Keratinocyte (primary cell): Measurements from ENCODE around the gene STEAP3. TPM values are rescaled to one million over a fixed set of nuclear protein-coding genes. Genes with fewer than 3 reads are reported as not detected.

ENCODE experiments used
- DNase-seq: peaks from one replicate; pipeline ENCODE4 v3.0.0-alpha.2; 2011; ENCODE audit warnings: low read depth, missing footprints, low spot score
- FAIRE-seq: peaks from 2 replicates; lab custom pipeline; 2011; peaks lifted over from hg19 to GRCh38; lab: Jason Lieb, UNC
- H2AFZ ChIP-seq: 2 replicates; pipeline ENCODE4 v1.6.0; 2012; ENCODE audit warnings: low read length, control low read depth, inconsistent platforms; ENCODE audit not compliant: control insufficient read depth
- H3K27ac ChIP-seq: 2 replicates; pipeline ENCODE4 v1.5.1; 2011; ENCODE audit warnings: low read length; ENCODE audit not compliant: control insufficient read depth, insufficient read depth
- H3K27me3 ChIP-seq: 3 replicates; pipeline ENCODE4 v1.6.0; 2011; ENCODE audit warnings: low read length; ENCODE audit not compliant: control insufficient read depth, insufficient read depth; ENCODE audit errors: extremely low read depth
- H3K36me3 ChIP-seq, 2 experiments: 2 replicates in 1 of 2; 3 replicates in 1 of 2; pipeline ENCODE4 v1.5.1; 2011; ENCODE audit warnings: low read length in 2 of 2, mild to moderate bottlenecking in 1 of 2; ENCODE audit not compliant: control insufficient read depth in 2 of 2, insufficient read depth in 2 of 2; ENCODE audit errors: extremely low read depth in 1 of 2
- H3K4me1 ChIP-seq: 3 replicates; pipeline ENCODE4 v1.5.1; 2011; ENCODE audit warnings: low read length; ENCODE audit not compliant: control insufficient read depth, insufficient read depth; ENCODE audit errors: extremely low read depth
- H3K4me2 ChIP-seq: 3 replicates; pipeline ENCODE4 v1.6.0; 2011; ENCODE audit warnings: low read depth, low read length; ENCODE audit not compliant: control insufficient read depth, insufficient read depth; ENCODE audit errors: extremely low read depth
- H3K4me3 ChIP-seq, 3 experiments: fragments of 200-600 bp in 1 of 3; sonication (generic) in 1 of 3; 2 replicates in 2 of 3; 3 replicates in 1 of 3; pipeline ENCODE4 v1.5.1; 2011 to 2016; ENCODE audit warnings: low read length in 3 of 3, mild to moderate bottlenecking in 3 of 3, control low read depth in 2 of 3, inconsistent platforms in 1 of 3, low read depth in 1 of 3, mixed read lengths in 1 of 3, mixed run types in 1 of 3, moderate library complexity in 1 of 3; ENCODE audit not compliant: control insufficient read depth in 2 of 3, insufficient read depth in 2 of 3; ENCODE audit errors: extremely low read depth in 1 of 3
- H3K79me2 ChIP-seq: 2 replicates; pipeline ENCODE4 v1.6.0; 2012; ENCODE audit warnings: low read length; ENCODE audit not compliant: control insufficient read depth, insufficient read depth
- H3K9ac ChIP-seq: 3 replicates; pipeline ENCODE4 v1.6.0; 2011; ENCODE audit warnings: low read length; ENCODE audit not compliant: control insufficient read depth, insufficient read depth; ENCODE audit errors: extremely low read depth
- H3K9me1 ChIP-seq: 3 replicates; pipeline ENCODE4 v1.6.0; 2011; ENCODE audit warnings: low read length; ENCODE audit not compliant: control insufficient read depth, insufficient read depth; ENCODE audit errors: extremely low read depth
- H3K9me3 ChIP-seq: 2 replicates; pipeline ENCODE4 v1.5.1; 2012; ENCODE audit warnings: low read depth, low read length; ENCODE audit not compliant: control insufficient read depth
- H4K20me1 ChIP-seq: 3 replicates; pipeline ENCODE4 v1.6.0; 2011; ENCODE audit warnings: low read length; ENCODE audit not compliant: control insufficient read depth, insufficient read depth; ENCODE audit errors: extremely low read depth
- EZH2 ChIP-seq: IDR thresholded peaks from one replicate; pipeline ENCODE4 v1.6.1; 2012; ENCODE audit warnings: inconsistent platforms, mild to moderate bottlenecking, low read length, moderate library complexity
- dilution Hi-C: fragments of 300-500 bp; cut with MboI; formaldehyde crosslinking; loops from one replicate; pipeline ENCODE4 v1.7.0; 2020; ENCODE audit warnings: low sequenced_read_pairs; ENCODE audit not compliant: extremely low pct_ligation_motif_present
- polyA plus RNA-seq, 5 experiments: library from polyadenylated mRNA; depleted of rRNA in 3 of 5; stranded (reverse) in 3 of 5; stranded (forward) in 1 of 5; unstranded in 1 of 5; fragments of >200 nt; gene quantifications; 1 replicate in 1 of 5; 2 replicates in 3 of 5; 3 replicates in 1 of 5; pipeline versions ENCODE4 v1.2.1 to v1.2.3, GENCODE V29; 2011 to 2012; ENCODE audit warnings: missing spikeins in 2 of 5, low read depth in 1 of 5, low replicate concordance in 1 of 5
- TF ChIP-seq, protein P1 (sequence below), 3 experiments: IDR thresholded peaks in 1 of 3; conservative IDR thresholded peaks in 1 of 3; optimal IDR thresholded peaks in 1 of 3; 2 replicates in 2 of 3; 3 replicates in 1 of 3; pipeline versions ENCODE3 to v1.5.1; 2011; ENCODE audit warnings: low read length in 3 of 3, mild to moderate bottlenecking in 3 of 3, moderate library complexity in 2 of 3, control low read depth in 1 of 3, inconsistent platforms in 1 of 3; ENCODE audit not compliant: insufficient read depth in 2 of 3; ENCODE audit errors: extremely low read depth in 1 of 3

STEAP3 gene
- polyA plus RNA-seq, 1 donor (not counting 4 experiments of a cell fraction or from before 2014, with no cell fraction given): 19.9 TPM

DNA sequence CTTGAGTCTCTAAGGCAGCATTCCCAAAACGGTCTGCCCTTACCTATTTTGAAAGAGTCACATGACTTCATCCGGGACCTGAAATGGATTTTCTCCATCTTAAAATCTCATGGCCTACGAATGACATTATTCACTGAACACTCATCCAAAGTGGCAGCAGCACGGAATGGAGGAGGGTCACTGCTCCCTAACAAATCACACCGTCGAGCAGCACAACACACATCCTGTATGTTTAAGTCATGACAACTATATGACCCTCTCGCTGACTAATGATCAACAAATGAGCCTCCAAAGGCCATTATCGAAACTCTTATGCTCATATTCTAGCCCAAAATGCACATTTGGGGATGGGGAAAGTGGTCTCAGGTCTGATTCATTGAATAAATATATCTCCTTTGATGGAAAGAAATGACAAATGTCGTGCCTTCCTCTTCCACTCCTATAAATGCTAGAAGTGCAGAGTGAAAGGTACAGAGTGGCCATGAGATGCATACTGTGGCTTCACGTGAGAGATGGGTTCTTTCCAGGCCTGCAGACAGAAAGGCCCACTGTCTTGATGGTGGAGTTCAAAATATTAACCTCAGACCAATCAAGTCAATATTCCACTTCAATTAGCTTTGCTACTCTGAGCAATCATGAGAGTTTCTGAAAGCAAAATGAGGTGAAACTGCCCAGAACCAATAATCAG is 72.2 kb downstream of the STEAP3 start:
- Histone ChIP-seq H3K9me1 (no peaks in the 10 kb centered on the region), H4K20me1 (no peaks in the 10 kb centered on the region), H3K9me3 (no peaks in the 10 kb centered on the region), H3K4me3 (no peak overlapping the region), H3K27me3 (no peaks in the 10 kb centered on the region), H3K79me2 (no peaks in the 10 kb centered on the region), H3K4me2 (no peak overlapping the region), H2AFZ (no peak overlapping the region), H3K4me1 (no peaks in the 10 kb centered on the region), H3K36me3 (no peaks in the 10 kb centered on the region), H3K9ac (no peak overlapping the region), H3K27ac (no peak overlapping the region)
- DNase-seq: no peak
- no peak for TF ChIP-seq EZH2
- TF ChIP-seq, protein P1, sequence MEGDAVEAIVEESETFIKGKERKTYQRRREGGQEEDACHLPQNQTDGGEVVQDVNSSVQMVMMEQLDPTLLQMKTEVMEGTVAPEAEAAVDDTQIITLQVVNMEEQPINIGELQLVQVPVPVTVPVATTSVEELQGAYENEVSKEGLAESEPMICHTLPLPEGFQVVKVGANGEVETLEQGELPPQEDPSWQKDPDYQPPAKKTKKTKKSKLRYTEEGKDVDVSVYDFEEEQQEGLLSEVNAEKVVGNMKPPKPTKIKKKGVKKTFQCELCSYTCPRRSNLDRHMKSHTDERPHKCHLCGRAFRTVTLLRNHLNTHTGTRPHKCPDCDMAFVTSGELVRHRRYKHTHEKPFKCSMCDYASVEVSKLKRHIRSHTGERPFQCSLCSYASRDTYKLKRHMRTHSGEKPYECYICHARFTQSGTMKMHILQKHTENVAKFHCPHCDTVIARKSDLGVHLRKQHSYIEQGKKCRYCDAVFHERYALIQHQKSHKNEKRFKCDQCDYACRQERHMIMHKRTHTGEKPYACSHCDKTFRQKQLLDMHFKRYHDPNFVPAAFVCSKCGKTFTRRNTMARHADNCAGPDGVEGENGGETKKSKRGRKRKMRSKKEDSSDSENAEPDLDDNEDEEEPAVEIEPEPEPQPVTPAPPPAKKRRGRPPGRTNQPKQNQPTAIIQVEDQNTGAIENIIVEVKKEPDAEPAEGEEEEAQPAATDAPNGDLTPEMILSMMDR (optimal IDR thresholded peaks at IDR 0.05 in 1 of 3, IDR thresholded peaks at IDR 0.05 in 1 of 3, conservative IDR thresholded peaks at IDR 0.05 in 1 of 3; ENCODE audit: extremely low read depth in 1 of 3, insufficient read depth in 2 of 3, low read length in 3 of 3): no peak
- dilution Hi-C loops: no loop called here
- FAIRE-seq: no peak

DNA sequence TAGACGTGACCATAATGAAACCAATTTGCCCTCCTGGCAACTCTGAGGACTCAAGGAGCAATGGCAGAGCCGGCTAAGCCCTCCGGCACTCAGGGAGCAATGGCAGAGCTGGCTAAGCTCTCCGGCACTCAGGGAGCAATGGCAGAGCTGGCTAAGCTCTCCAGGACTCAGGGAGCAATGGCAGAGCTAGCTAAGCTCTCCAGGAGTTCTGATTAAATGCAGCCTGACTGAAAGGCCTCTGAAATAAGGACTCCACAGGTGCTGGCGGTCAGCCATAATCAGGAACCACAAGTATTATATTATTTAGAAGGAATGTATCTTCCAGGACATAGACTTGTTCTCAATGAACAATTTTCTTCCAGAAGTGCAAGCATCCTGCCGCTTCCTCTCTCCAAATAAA is 77.8 kb downstream of the STEAP3 start:
- H3K27ac ChIP-seq: no peak overlapping the region
- DNase-seq (no peak), FAIRE-seq (no peak)
- H3K9me1 ChIP-seq: no peaks in the 10 kb centered on the region
- no peak overlapping the region for H2AFZ ChIP-seq
- TF ChIP-seq, protein P1 (optimal IDR thresholded peaks at IDR 0.05 in 1 of 3, IDR thresholded peaks at IDR 0.05 in 1 of 3, conservative IDR thresholded peaks at IDR 0.05 in 1 of 3; ENCODE audit: extremely low read depth in 1 of 3, insufficient read depth in 2 of 3, low read length in 3 of 3): no peak
- no peak for TF ChIP-seq EZH2
- no peaks in the 10 kb centered on the region for H4K20me1 ChIP-seq
- H3K9ac ChIP-seq: no peak overlapping the region
- H3K4me1 ChIP-seq: peaks cover 5% of the 10 kb centered on the region
- no peak overlapping the region for H3K4me2 ChIP-seq
- H3K79me2 ChIP-seq: no peaks in the 10 kb centered on the region
- no peaks in the 10 kb centered on the region for H3K9me3 ChIP-seq
- peaks cover 14% of the 10 kb centered on the region for H3K27me3 ChIP-seq
- dilution Hi-C loops: no loop called here
- H3K4me3 ChIP-seq: no peak overlapping the region
- no peaks in the 10 kb centered on the region for H3K36me3 ChIP-seq
